Activated CD8-positive, alpha-beta memory T cell treated with anti-CD3 and anti-CD28 coated beads, Interleukin-2, amount 10 ng/mL, durations not matched to agents 7 days and 5 days (primary cell): ENCODE measurements around the gene INO80E. TPM values are rescaled to one million over a fixed set of nuclear protein-coding genes. Genes with fewer than 3 reads are reported as not detected.

Experiments
- ATAC-seq: fragments of 150-1000 bp; cut with Tn5 transposase; one replicate; pipeline ENCODE4 v1.10.0; 2021; ENCODE audit warnings: moderate library complexity
- CTCF ChIA-PET: fragments of 350-600 bp; sonication (Branson Sonifier 250); formaldehyde crosslinking; loops from one replicate; lab custom pipeline; 2021; ENCODE audit warnings: antibody characterized with exemption; lab: Charles Lee
- DNase-seq: peaks from one replicate; pipeline ENCODE4 v3.0.0-alpha.2; 2020
- H3K27ac Mint-ChIP-seq: one replicate; pipeline ENCODE4 v1.8.0; 2021; ENCODE audit warnings: mild to moderate bottlenecking, mixed read lengths
- H3K27me3 Mint-ChIP-seq: one replicate; pipeline ENCODE4 v1.8.0; 2021; ENCODE audit warnings: mixed read lengths
- H3K36me3 Mint-ChIP-seq: one replicate; pipeline ENCODE4 v1.8.0; 2021; ENCODE audit warnings: mild to moderate bottlenecking, mixed read lengths
- H3K4me1 Mint-ChIP-seq: one replicate; pipeline ENCODE4 v1.8.0; 2021; ENCODE audit warnings: mixed read lengths
- H3K4me3 Mint-ChIP-seq: one replicate; pipeline ENCODE4 v1.8.0; 2021; ENCODE audit warnings: mild to moderate bottlenecking, moderate library complexity, mixed read lengths
- H3K9me3 Mint-ChIP-seq: one replicate; pipeline ENCODE4 v1.8.0; 2022; ENCODE audit warnings: low read depth, mixed read lengths
- total RNA-seq, 2 experiments: library from RNA; stranded (reverse); gene quantifications; one replicate each; pipeline ENCODE4 v1.2.3, GENCODE V29; 2021

INO80E gene
- total RNA-seq, 2 experiments from 2014 or later, result 102 to 116 TPM

DNA sequence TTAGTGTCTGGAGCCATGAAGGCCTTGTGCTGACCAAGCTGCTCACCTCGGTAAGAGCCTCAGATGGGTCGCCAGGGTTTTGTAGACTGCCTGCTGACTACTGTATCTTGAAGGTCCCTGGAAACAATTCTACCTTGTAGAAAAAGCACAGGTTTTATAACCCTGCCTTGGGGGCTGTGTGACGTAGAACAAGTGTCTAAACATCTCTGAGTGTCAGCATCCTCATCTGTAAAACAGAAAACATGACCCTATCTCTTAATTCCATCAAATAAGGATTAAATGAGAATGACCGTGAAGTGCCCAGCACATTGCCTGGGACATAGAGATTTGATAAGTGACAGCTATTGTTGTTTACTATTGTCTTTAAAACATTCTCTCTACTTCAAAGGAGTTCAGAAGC lies 27.8 kb upstream of the INO80E start:
- H3K36me3 Mint-ChIP-seq, result peaks cover 36% of the 10 kb centered on the region
- H3K27me3 Mint-ChIP-seq, result no peaks in the 10 kb centered on the region
- no peak overlapping the region for H3K4me3 Mint-ChIP-seq
- CTCF ChIA-PET, result no interaction called here
- ATAC-seq (no peak), DNase-seq (no peak)
- H3K9me3 Mint-ChIP-seq, result no peaks in the 10 kb centered on the region
- H3K27ac Mint-ChIP-seq, result no peak overlapping the region
- H3K4me1 Mint-ChIP-seq, result peaks cover 13% of the 10 kb centered on the region

DNA sequence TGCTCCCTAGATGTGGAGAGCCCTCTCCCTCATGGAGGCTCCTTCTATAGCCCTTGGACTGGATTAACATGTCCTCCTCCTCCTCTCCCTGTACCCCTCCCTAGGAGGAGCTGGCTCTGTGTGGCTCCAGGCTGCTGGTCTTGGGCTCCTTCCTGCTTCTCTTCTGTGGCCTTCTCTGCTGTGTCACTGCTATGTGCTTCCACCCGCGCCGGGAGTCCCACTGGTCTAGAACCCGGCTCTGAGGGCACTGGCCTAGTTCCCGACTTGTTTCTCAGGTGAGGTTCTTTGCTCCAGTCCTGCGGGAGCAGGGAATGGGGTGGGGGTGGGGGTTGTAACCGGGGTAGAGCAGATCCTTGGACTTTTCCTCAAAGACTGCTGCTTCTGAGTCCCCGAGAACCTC lies 24.7 kb upstream of the INO80E start:
- Mint-ChIP-seq H3K4me3 (no peak overlapping the region), H3K27ac (no peak overlapping the region), H3K36me3 (peaks cover 28% of the 10 kb centered on the region), H3K27me3 (no peaks in the 10 kb centered on the region), H3K4me1 (peaks cover 24% of the 10 kb centered on the region), H3K9me3 (no peaks in the 10 kb centered on the region)
- ATAC-seq (no peak), DNase-seq (no peak)
- CTCF ChIA-PET, result interaction anchor here (1.2 to 5.7 kb wide), 2 partner anchors 9 to 280 kb away, joined by 5 to 31 read pairs; partner anchors contain the start of gene TMEM219

DNA sequence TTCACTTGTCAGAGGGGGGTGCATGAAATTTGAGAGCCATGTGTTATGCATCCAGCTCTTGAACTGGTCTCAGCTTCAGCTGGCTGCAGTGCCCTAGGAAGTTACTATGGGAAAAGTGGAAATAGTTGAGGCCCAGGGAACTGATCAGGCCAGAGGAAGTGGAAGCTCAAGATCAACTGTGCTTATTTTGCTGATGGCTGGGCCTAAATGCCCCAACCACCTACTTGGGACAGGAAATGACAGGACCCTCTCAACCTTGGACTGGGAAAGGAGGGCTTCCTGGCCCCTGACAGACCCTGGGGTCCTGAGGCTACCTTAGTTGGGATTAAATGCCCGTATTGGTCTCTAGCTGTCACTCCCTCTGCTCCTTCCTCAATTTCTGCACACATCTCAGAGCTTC lies 23.5 kb upstream of the INO80E start:
- no peak for ATAC-seq
- Mint-ChIP-seq H3K9me3 (no peaks in the 10 kb centered on the region), H3K27me3 (no peaks in the 10 kb centered on the region), H3K4me1 (peaks cover 30% of the 10 kb centered on the region), H3K36me3 (peaks cover 28% of the 10 kb centered on the region), H3K27ac (peak overlapping the region; percentile 95), H3K4me3 (no peak overlapping the region)
- CTCF ChIA-PET, result interaction anchor here (0.8 to 5.7 kb wide), 9 partner anchors 10 to 281 kb away, joined by 3 to 31 read pairs (median 5); partner anchors contain the start of genes HIRIP3, INO80E, KCTD13 and SEZ6L2
- DNase-seq, result no peak

DNA sequence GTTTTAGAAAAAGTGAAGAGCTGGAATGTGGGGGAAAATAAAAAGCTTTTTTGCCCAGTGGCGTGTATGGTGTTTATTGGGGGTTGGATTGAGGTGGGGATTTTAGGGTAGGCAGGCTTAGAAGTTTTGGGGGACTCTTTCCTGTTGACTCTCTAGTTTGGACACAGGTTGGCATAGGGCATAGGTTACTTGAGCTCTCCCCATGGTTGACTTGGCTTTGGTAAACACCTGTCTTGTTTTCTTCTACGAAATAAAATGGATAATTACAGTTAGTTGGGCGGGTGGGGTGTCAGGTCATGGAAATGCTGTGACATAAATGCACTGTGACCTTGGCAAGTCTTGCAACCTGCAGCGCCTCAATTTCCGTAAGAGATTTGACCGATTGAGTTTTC lies 23.1 kb upstream of the INO80E start:
- Mint-ChIP-seq H3K27ac (peak overlapping the region; percentile 95), H3K27me3 (no peaks in the 10 kb centered on the region), H3K4me3 (peak overlapping the region; percentile 81), H3K4me1 (peaks cover 30% of the 10 kb centered on the region), H3K9me3 (no peaks in the 10 kb centered on the region), H3K36me3 (peaks cover 31% of the 10 kb centered on the region)
- no peak for ATAC-seq
- CTCF ChIA-PET, result interaction anchor here (0.7 to 5.7 kb wide), 14 partner anchors 11 to 273 kb away, joined by 3 to 31 read pairs (median 5); partner anchors contain the start of genes HIRIP3, INO80E, KCTD13 and SEZ6L2
- no peak for DNase-seq

DNA sequence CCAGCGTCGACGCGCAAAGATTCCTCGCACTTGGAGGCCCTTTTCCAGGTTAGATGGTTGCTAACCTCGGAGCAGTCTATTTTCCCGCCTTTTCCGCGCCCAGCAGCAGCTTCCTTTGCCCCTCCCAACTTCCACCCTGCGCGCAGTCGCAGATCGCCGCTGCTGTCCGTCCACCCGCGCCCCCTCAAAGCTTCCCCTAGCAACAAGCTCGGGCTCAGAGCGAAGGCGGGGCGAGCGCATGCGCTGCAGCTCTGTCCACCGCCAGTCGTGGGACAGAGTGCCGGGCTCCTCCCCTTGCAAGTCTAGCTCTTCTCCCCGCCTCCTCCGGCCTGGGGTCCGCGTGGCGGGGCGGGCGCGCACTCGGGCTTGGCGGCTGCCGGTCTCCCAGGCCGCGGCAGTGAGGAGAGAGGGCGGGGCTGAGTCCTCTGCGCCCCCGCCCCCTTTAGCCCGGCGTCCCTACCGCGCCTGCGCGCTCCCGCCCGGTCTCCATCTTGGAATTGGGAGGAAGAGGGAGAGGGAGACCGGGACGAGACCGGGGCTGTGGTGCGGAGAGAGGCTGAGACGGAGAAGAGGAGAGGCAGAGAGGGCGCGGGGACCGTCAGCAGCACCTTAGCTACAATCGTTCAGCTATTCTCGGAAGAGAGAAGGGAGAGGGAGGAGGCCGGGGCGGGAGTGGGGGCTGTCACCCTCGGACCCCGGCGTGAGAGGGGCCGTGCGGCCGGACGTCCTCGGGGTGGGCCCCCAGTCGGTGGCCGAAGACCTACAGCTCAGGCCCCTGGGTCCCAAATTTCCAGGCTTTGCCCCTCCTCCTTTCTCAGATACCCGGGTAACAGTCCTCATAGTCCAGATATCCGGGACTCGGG lies 22.4 kb upstream of the INO80E start, which contains the start of gene TAOK2:
TSS of gene TAOK2 (plus strand) at position 485 of the 863 bp plus-strand sequence. CDS start 3,905 bp downstream, outside the sequence.
- Mint-ChIP-seq H3K9me3 (no peaks in the 10 kb centered on the region), H3K27ac (peak within 1 kb of the TSS; percentile 95), H3K4me1 (peaks cover 30% of the 10 kb centered on the region), H3K4me3 (peak within 1 kb of the TSS; percentile 81), H3K36me3 (peaks cover 30% of the 10 kb centered on the region), H3K27me3 (no peaks in the 10 kb centered on the region)
- peak; percentile 99 for ATAC-seq
- CTCF ChIA-PET, result interaction anchor here (0.7 to 5.7 kb wide), 16 partner anchors 12 to 273 kb away, joined by 3 to 31 read pairs (median 4); partner anchors contain the start of genes HIRIP3, INO80E, KCTD13 and SEZ6L2
- DNase-seq, result peak; percentile 99

DNA sequence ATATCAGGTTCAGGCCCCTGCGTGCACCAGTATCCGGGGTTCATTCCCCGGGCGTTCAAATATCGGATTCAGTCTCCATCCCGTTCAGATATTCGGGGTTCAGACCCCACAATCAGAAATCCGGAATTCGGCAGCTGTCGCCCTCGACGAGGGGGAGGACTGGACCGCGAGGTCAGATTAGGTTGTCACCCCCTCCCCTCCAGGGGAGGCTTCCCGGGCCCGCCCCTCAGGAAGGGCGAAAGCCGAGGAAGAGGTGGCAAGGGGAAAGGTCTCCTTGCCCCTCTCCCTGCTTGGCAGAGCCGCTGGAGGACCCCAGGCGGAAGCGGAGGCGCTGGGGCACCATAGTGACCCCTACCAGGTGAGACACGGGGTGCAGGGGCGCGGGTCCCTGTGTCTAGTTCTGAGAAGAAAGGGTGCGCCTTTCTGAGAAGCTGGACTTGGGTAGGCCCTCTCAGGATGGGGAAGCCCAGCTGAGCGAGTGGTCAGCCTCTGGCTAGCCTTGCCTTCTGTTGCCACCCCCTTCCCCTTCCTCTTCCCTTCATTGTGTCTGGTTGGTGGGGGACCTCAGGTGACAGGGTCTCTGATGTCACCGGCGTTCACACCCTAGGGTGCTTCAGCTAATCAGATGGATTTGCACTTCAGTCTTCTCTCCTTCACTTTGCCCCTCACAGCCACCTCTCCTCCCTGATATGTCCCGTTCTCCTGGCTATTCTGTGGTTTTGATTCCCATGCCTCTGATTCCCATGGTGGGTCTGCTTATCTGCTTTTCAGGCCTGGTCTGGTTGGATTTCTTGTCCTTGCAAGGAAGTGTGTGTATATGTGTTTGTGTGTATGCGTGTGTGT lies 21.5 kb upstream of the INO80E start:
- no peak for ATAC-seq
- H3K27me3 Mint-ChIP-seq, result no peaks in the 10 kb centered on the region
- peak; percentile 64 for DNase-seq
- peak overlapping the region; percentile 81 for H3K4me3 Mint-ChIP-seq
- peaks cover 32% of the 10 kb centered on the region for H3K36me3 Mint-ChIP-seq
- CTCF ChIA-PET, result interaction anchor here (0.9 to 5.7 kb wide), 11 partner anchors 11 to 283 kb away, joined by 3 to 31 read pairs (median 4); partner anchors contain the start of genes HIRIP3, INO80E and TMEM219
- peak overlapping the region; percentile 95 for H3K27ac Mint-ChIP-seq
- no peaks in the 10 kb centered on the region for H3K9me3 Mint-ChIP-seq
- peaks cover 30% of the 10 kb centered on the region for H3K4me1 Mint-ChIP-seq

DNA sequence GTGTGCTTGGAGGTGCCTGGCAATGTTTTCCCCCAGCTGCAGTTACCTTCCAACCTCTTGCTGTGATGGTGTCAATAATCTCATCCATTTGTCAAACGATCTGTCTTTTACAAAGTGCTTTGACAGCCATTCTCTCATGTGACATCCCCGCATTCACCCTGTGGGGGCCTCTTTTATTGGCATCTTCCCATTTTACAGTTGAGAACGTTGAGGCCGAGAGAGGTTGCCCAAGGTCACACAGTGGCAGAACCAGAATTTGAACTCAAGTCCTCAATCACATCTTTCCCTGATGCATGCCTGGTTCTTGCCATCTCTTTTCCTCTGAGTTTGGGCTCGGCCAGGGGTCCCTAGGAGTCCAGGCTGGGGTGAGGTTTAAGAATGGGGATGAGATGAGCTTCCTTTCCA lies 20.9 kb upstream of the INO80E start:
- DNase-seq (no peak), ATAC-seq (no peak)
- H3K36me3 Mint-ChIP-seq, result peaks cover 33% of the 10 kb centered on the region
- H3K9me3 Mint-ChIP-seq, result no peaks in the 10 kb centered on the region
- peak overlapping the region; percentile 95 for H3K27ac Mint-ChIP-seq
- H3K4me1 Mint-ChIP-seq, result peaks cover 30% of the 10 kb centered on the region
- H3K27me3 Mint-ChIP-seq, result no peaks in the 10 kb centered on the region
- CTCF ChIA-PET, result interaction anchor here (0.7 to 5.7 kb wide), 9 partner anchors 13 to 284 kb away, joined by 3 to 31 read pairs (median 3); partner anchors contain the start of genes HIRIP3, INO80E and TMEM219
- H3K4me3 Mint-ChIP-seq, result peak overlapping the region; percentile 81

DNA sequence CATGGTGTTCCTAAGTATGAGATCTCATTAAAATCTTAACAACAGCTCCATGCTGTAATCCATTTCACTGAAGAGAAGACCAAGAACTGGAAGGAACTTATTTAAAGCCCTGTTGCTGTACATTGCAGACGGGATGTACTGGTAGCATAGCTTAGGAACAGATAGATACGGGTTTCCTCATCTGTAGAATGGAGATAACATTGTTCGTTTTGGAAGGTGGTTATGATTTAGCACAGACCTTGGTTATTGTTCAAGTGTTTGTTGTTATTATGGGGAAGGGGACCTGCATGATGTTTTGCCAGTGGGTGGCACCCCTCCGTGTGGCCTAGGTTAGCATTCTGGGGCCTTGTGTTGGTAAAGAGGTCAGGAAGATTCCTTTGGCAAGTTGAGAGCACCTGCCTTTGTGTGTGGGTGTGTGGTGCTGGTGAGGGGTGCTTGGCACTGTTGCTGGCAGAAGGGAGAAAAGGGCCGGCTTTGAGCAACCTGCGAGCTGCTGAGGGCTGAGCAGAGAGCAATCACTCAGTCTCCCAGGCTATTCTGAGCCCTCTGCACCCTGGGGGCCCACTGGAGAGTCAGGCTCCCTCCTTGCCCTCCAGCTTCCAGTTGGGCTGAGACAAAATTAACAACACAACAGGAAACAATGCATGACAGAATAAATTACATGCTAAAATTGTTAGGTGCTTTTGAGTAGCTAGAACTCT lies 20.1 kb upstream of the INO80E start:
- Mint-ChIP-seq H3K9me3 (no peaks in the 10 kb centered on the region), H3K27me3 (no peaks in the 10 kb centered on the region), H3K4me3 (peak overlapping the region; percentile 81), H3K27ac (peak overlapping the region; percentile 56), H3K4me1 (peaks cover 30% of the 10 kb centered on the region), H3K36me3 (peaks cover 31% of the 10 kb centered on the region)
- CTCF ChIA-PET, result interaction anchor here (0.7 to 5.7 kb wide), 11 partner anchors 11 to 285 kb away, joined by 3 to 31 read pairs (median 4); partner anchors contain the start of genes HIRIP3, INO80E and TMEM219
- no peak for DNase-seq
- ATAC-seq, result no peak

DNA sequence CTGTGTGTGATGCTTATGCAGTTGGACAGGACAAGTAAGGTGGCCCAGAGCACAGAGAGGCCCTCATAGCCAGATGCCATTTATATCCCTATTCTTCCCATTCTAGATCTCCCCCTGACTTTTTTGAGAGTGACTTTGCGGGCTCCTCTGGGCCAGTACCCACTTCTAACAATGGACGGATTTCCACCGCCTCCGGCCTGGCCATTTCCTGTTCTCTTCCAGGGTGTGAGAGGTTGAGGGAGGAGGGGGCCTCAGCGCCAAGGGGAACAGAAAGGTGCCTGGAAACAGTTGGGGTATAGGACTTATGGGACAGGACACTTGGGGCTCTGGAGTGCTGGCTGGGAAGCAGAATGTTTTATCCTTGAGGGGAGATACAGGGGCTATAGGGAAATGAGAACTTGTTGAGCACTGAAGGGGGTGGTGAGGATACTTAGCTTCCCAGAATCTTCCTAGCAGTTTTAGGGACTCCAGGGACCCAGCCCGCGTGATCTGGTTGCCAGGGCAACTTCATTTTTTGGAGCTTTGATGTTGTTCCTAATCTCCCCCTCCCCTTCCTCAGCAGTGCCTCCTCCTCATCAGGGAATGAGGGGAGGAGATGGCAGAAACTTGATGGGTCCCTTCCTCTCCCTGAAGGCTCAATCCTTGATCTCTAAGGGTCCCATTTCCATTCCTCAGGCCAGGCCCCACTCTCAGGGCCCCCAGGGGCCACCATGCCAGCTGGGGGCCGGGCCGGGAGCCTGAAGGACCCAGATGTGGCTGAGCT lies 18.8 kb upstream of the INO80E start:
- Mint-ChIP-seq H3K36me3 (peaks cover 27% of the 10 kb centered on the region), H3K9me3 (no peaks in the 10 kb centered on the region), H3K4me3 (no peak overlapping the region), H3K4me1 (peaks cover 30% of the 10 kb centered on the region), H3K27me3 (no peaks in the 10 kb centered on the region), H3K27ac (peak overlapping the region; percentile 62)
- no peak for DNase-seq
- ATAC-seq, result no peak
- CTCF ChIA-PET, result interaction anchor here (0.6 to 1.3 kb wide), 3 partner anchors 10 to 129 kb away, joined by 3 to 5 read pairs (median 3); partner anchors contain the start of gene INO80E

DNA sequence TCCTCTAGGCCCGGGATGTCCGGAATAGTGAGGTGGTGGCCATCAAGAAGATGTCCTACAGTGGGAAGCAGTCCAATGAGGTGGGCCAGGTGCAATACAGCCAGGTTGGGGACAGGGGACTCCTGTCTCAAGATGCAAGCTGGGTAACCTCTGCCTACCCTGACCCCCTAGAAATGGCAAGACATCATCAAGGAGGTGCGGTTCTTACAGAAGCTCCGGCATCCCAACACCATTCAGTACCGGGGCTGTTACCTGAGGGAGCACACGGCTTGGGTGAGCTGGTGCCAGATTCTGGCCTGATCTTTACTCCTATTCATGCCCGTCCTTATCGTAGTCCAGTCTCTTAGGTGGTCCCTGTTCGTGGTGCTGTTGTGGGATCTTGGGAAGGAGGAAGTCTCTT lies 18.0 kb upstream of the INO80E start:
- no peak overlapping the region for H3K4me3 Mint-ChIP-seq
- H3K27ac Mint-ChIP-seq, result no peak overlapping the region
- CTCF ChIA-PET, result interaction anchor here (0.6 to 1.3 kb wide), 3 partner anchors 9 to 130 kb away, joined by 3 to 5 read pairs (median 3); no protein-coding TSS in a partner anchor

DNA sequence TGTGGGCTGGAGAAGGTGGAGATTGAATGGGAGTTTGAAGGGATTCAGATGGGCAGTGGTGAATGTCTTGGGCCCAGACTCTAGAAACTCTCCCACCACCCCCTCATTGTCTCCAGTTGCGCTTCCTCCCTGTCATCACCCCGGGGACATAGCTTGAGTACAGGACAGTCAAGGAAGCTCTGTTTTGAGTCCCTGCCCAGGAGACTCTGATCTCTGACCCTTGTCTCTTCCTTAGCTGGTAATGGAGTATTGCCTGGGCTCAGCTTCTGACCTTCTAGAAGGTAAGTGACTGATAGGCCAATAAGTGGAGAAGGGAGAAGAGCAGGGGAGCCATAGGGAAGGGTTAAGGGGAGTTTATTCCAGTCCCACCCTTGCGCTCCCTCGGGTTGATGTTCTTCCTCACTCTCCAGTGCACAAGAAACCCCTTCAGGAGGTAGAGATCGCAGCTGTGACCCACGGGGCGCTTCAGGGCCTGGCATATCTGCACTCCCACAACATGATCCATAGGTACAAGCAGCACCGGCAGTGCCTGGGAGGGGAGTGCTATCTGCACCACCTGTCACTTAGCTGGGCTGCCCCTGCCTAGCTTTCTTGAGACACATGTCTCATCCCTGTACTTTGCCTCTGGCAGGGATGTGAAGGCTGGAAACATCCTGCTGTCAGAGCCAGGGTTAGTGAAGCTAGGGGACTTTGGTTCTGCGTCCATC lies 17.3 kb upstream of the INO80E start:
- Mint-ChIP-seq H3K9me3 (no peaks in the 10 kb centered on the region), H3K4me1 (peaks cover 22% of the 10 kb centered on the region), H3K36me3 (peaks cover 29% of the 10 kb centered on the region), H3K27me3 (no peaks in the 10 kb centered on the region), H3K4me3 (no peak overlapping the region), H3K27ac (no peak overlapping the region)
- ATAC-seq (no peak), DNase-seq (no peak)
- CTCF ChIA-PET, result interaction anchor here (0.6 to 1.2 kb wide), 2 partner anchors 8 to 54 kb away, joined by 3 read pairs; no protein-coding TSS in a partner anchor

More for the DNA sequence above, 18.0 kb upstream of the INO80E start:
- ATAC-seq (no peak), DNase-seq (no peak)
- Mint-ChIP-seq H3K9me3 (no peaks in the 10 kb centered on the region), H3K4me1 (peaks cover 26% of the 10 kb centered on the region), H3K36me3 (peaks cover 28% of the 10 kb centered on the region), H3K27me3 (no peaks in the 10 kb centered on the region)
